ENCODE results near the gene CES2. TPM values are rescaled to one million over a fixed set of nuclear protein-coding genes. Genes with fewer than 3 reads are reported as not detected.

The CES2 gene
- total RNA-seq, 1 experiment from 2014 or later = 37.6 TPM

- CTCF ChIA-PET = no interaction called here
- Histone ChIP-seq H3K27me3 (replicated peaks; ENCODE audit: insufficient read depth, low read depth, low read length, poor library complexity) (peaks cover 28% of the 10 kb centered on the region), H3K27ac (ENCODE audit: low read depth, low read length, poor library complexity, severe bottlenecking) (no peak overlapping the region), H3K36me3 (ENCODE audit: insufficient read depth, low read length, poor library complexity, severe bottlenecking) (no peaks in the 10 kb centered on the region), H3K4me3 (ENCODE audit: low read depth, low read length, poor library complexity, severe bottlenecking) (no peak overlapping the region), H3K9me3 (ENCODE audit: low read depth, low read length, poor library complexity, severe bottlenecking) (no peaks in the 10 kb centered on the region), H3K4me1 (ENCODE audit: insufficient read depth, low read length, poor library complexity, severe bottlenecking) (peaks cover 7% of the 10 kb centered on the region)
- DNase-seq (ENCODE audit: low spot score) = no peak
- intact Hi-C loops (cut with micrococcal nuclease; ENCODE audit: unreplicated experiment) = no loop called here
- TF ChIP-seq EZH2 (IDR thresholded peaks at IDR 0.05; ENCODE audit: borderline replicate concordance, low read depth, low read length, poor library complexity, severe bottlenecking) (no peak), CTCF (conservative IDR thresholded peaks at IDR 0.05; ENCODE audit: low read depth, low read length) (no peak)
- BruUV-seq (replicated peaks) = no TSS peak
- POLR2A ChIA-PET (ENCODE audit: low non-redundant PET) = no interaction called here
Observed at GRCh38 chr16:66926171-66926947, 9.0 kb upstream of the CES2 start.

GRCh38 chr16:66926961-66927436 lies 8.3 kb upstream of the CES2 start:
- no TSS peak for BruUV-seq (replicated peaks)
- H3K27ac ChIP-seq (ENCODE audit: low read depth, low read length, poor library complexity, severe bottlenecking) = no peak overlapping the region
- POLR2A ChIA-PET (ENCODE audit: low non-redundant PET) = no interaction called here
- H3K36me3 ChIP-seq (ENCODE audit: insufficient read depth, low read length, poor library complexity, severe bottlenecking) = no peaks in the 10 kb centered on the region
- H3K27me3 ChIP-seq (replicated peaks; ENCODE audit: insufficient read depth, low read depth, low read length, poor library complexity) = peaks cover 28% of the 10 kb centered on the region
- CTCF ChIA-PET = no interaction called here
- H3K4me1 ChIP-seq (ENCODE audit: insufficient read depth, low read length, poor library complexity, severe bottlenecking) = peaks cover 7% of the 10 kb centered on the region
- TF ChIP-seq CTCF (conservative IDR thresholded peaks at IDR 0.05; ENCODE audit: low read depth, low read length) = no peak
- TF ChIP-seq EZH2 (IDR thresholded peaks at IDR 0.05; ENCODE audit: borderline replicate concordance, low read depth, low read length, poor library complexity, severe bottlenecking) = no peak
- intact Hi-C loops (cut with micrococcal nuclease; ENCODE audit: unreplicated experiment) = no loop called here
- no peaks in the 10 kb centered on the region for H3K9me3 ChIP-seq (ENCODE audit: low read depth, low read length, poor library complexity, severe bottlenecking)
- H3K4me3 ChIP-seq (ENCODE audit: low read depth, low read length, poor library complexity, severe bottlenecking) = no peak overlapping the region
- DNase-seq (ENCODE audit: low spot score) = no peak

DNA sequence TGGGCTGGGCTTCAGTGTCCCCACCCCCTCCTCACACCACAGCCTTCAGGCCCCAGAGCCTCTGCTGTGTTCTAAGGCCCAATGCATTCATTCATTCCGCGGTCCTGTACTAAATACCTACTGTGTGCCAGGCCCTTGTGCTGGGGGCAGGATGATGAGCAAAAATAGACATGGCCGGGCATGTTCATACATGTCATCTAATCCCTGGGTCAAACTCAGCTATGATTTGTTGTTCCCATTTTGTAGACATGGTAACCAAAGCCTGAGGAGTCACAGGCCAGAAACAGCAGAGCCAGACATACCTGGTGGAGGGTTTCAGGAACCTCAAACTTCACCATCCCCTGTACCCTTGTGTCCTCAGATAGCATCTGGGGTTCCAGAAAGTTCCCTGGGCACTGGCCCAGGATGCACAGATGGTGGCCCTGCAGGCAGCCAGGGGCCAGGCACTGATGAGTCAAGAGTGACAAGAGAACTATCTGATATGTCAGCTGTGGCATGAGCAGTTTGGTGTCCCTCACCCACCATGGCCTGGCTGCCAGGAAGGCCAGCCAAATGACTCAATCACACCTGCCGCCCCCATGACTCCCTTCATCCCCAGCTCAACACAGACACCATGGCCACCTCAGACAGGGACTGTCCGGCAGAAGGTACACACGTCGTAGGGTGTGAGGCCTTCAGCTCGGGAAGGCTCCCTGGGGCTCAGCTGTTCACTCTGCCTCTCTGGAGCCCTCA lies 7.2 kb upstream of the CES2 start:
- no peak for TF ChIP-seq EZH2 (IDR thresholded peaks at IDR 0.05; ENCODE audit: borderline replicate concordance, low read depth, low read length, poor library complexity, severe bottlenecking)
- CTCF ChIA-PET = interaction anchor here (0.6 to 1.1 kb wide), 9 partner anchors 9 to 520 kb away, joined by 3 to 11 read pairs (median 3); partner anchors contain the start of gene PDP2
- no peak for DNase-seq (ENCODE audit: low spot score)
- peaks cover 28% of the 10 kb centered on the region for H3K27me3 ChIP-seq (replicated peaks; ENCODE audit: insufficient read depth, low read depth, low read length, poor library complexity)
- H3K27ac ChIP-seq (ENCODE audit: low read depth, low read length, poor library complexity, severe bottlenecking) = no peak overlapping the region
- BruUV-seq (replicated peaks) = no TSS peak
- POLR2A ChIA-PET (ENCODE audit: low non-redundant PET) = no interaction called here
- no peak overlapping the region for H3K4me3 ChIP-seq (ENCODE audit: low read depth, low read length, poor library complexity, severe bottlenecking)
- intact Hi-C loops (cut with micrococcal nuclease; ENCODE audit: unreplicated experiment) = loop anchor here (1.0 kb wide), 1 partner anchor 33 kb away; no protein-coding TSS in a partner anchor
- no peaks in the 10 kb centered on the region for H3K36me3 ChIP-seq (ENCODE audit: insufficient read depth, low read length, poor library complexity, severe bottlenecking)
- peaks cover 11% of the 10 kb centered on the region for H3K4me1 ChIP-seq (ENCODE audit: insufficient read depth, low read length, poor library complexity, severe bottlenecking)
- H3K9me3 ChIP-seq (ENCODE audit: low read depth, low read length, poor library complexity, severe bottlenecking) = no peaks in the 10 kb centered on the region

All from A673 (cell line).